Bone marrow (tissue), 2 donors: Measurements from ENCODE around the gene IGSF9.

Experiments used
- DNase-seq, 2 donors: peaks; one replicate each; lab custom pipeline; 2025; lab: John Stamatoyannopoulos, UW

The IGSF9 gene

GRCh38 chr1:159972443-159973205, 27.2 kb upstream of the IGSF9 start:
- no peak for DNase-seq

- DNase-seq, result no peak
These were observed 25.5 kb upstream of the IGSF9 start for GRCh38 chr1:159970932-159971342.

- no peak for DNase-seq
These were observed 23.5 kb upstream of the IGSF9 start for GRCh38 chr1:159968901-159969300.

GRCh38 chr1:159965263-159965662, 19.9 kb upstream of the IGSF9 start:
- no peak for DNase-seq

- no peak for DNase-seq
These were observed 18.7 kb upstream of the IGSF9 start for GRCh38 chr1:159964144-159964543.

- no peak for DNase-seq
These were observed 16.8 kb upstream of the IGSF9 start for GRCh38 chr1:159962176-159962575.

- DNase-seq, result no peak
These were observed 16.2 kb upstream of the IGSF9 start for GRCh38 chr1:159961636-159962035.

- DNase-seq, result no peak
These were observed 15.4 kb upstream of the IGSF9 start for GRCh38 chr1:159960721-159961381.

- no peak for DNase-seq
These were observed 14.0 kb upstream of the IGSF9 start for GRCh38 chr1:159959451-159959850.

- no peak for DNase-seq
These were observed 13.4 kb upstream of the IGSF9 start for GRCh38 chr1:159958719-159959380.

- no peak for DNase-seq
These were observed 12.4 kb upstream of the IGSF9 start for GRCh38 chr1:159957824-159958268.

- no peak for DNase-seq
These were observed 10.0 kb upstream of the IGSF9 start for GRCh38 chr1:159955456-159955855.

- DNase-seq, result no peak
These were observed 8.4 kb upstream of the IGSF9 start, which contains the start of gene SLAMF9 for GRCh38 chr1:159953536-159954515. SLAMF9 (minus strand) TSS chr1:159954237; CDS start chr1:159954137, 100 bp downstream.

- no peak for DNase-seq
These were observed 7.5 kb upstream of the IGSF9 start for GRCh38 chr1:159952932-159953331.

- no peak for DNase-seq
These were observed 6.1 kb upstream of the IGSF9 start for GRCh38 chr1:159951551-159951950.

GRCh38 chr1:159951016-159951415, 5.6 kb upstream of the IGSF9 start:
- no peak for DNase-seq

- DNase-seq, result no peak
These were observed 4.6 kb upstream of the IGSF9 start for GRCh38 chr1:159949981-159950381.

- no peak for DNase-seq
These were observed 3.7 kb upstream of the IGSF9 start for GRCh38 chr1:159949123-159949522.

- DNase-seq, result no peak
These were observed 2.5 kb upstream of the IGSF9 start for GRCh38 chr1:159947942-159948341.

- no peak for DNase-seq
These were observed 1.1 kb upstream of the IGSF9 start for GRCh38 chr1:159946242-159947187.
